HG03108 (cell line): ENCODE measurements around the gene MBD2.

Experiments
- ATAC-seq: cut with Tn5 transposase; IDR thresholded peaks from one replicate; pipeline ENCODE4 v1.9.1; 2021; ENCODE audit warnings: moderate library complexity; ENCODE audit not compliant: unreplicated experiment

Gene MBD2

DNA sequence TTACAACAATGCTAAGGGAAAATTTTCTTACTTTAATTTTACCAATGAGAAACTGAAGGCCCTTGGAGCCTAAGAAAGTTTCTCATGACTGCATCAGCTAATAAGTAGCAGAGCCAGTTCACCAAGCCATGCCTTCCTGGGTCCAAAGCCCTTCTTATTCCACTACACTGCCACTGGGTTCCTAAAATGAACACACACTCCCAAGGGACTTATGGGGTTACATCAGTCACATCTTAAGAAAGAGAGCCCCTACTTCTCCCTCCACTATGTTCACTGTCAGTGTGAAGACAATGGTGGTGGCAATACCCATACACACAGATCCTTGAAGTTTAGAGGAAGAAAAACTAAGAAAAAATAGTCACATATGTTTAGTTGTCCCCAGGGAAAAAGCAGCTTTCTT is 20.6 kb downstream of the MBD2 start:
- no peak for ATAC-seq

DNA sequence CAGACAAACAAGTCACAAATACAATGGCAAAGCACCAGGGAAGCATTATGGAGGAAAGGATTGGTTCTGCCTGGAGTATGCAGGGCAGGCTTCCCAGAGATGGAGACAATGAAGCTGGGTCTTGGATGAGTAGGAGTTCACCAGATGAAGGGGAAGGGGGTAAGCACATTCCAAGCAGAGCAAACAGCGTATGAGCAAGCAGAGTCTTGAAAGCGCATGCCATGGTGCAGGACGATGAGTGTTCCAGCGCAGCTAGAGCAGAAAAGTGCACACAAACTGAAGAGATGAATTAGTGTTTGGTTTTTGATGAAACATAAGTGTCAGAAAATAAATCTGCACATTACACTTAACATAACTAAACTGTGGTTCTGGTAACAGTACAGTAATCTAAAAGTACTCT is 21.6 kb downstream of the MBD2 start:
- no peak for ATAC-seq

DNA sequence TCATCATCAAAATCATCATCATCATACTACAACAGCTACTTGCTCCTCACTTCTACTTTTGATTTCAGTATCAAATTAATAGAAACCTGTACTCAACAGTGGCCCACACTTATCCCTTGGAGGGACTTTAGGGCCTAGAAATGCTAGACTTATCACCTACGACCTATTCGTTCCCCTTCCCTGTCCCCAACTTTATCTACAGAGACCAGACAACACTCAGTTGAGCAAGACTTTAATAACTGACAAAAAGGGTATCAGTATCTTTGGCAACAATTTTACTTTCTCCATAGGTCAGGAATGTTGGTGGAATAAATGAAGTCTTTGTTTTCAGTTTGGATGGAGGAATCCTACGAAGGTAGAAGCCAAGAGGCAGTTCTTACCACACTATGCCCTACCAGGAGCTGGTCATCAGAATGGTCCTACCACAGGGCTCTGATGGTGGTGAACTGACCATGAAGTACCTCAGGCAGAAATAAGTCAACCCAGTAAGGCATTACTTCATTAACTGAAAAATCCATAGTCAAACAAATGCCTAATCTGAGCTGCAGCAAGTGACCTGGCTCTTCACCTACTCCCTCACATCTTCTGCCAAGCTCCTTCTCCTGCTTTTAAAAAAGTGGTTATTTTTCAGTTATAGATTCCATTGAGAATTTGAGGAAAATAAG is 26.6 kb downstream of the MBD2 start:
- no peak for ATAC-seq

DNA sequence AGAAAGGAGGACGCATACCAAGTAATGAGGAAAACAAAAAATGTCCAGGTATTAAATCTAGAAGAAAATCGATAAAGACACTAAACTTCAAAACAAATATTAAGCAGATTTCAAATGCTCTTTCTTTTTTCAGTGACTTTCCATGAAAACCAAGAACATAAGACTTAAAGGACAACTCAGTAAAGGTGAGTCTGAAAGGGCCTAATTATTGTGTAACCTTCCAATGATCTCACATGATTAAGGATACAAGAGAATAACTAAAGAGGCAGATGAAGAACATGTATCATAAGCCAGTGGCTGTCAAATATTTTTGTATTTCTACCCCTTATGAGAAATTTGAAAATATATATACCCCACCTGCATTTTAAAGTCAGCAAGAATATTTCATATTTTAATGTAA is 30.7 kb downstream of the MBD2 start:
- ATAC-seq = no peak

DNA sequence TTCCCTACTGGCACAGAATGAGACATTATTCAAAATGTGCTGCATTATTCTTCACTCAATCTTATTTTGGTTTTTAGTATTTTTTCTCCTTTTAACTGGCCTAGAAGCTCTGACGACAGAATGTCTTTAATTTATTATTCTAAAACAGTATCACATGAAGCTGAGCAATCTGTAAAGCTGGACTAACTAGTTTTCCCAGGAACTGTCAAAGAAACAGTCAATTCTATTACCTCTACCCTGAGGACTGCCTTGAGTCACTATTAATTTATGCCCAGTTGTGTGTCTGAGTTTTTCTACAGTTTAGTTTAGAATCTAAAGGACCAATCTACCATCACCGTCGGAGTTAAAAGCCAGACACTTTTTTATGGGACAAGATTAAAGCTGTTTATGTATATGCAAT is 31.6 kb downstream of the MBD2 start:
- ATAC-seq = no peak

DNA sequence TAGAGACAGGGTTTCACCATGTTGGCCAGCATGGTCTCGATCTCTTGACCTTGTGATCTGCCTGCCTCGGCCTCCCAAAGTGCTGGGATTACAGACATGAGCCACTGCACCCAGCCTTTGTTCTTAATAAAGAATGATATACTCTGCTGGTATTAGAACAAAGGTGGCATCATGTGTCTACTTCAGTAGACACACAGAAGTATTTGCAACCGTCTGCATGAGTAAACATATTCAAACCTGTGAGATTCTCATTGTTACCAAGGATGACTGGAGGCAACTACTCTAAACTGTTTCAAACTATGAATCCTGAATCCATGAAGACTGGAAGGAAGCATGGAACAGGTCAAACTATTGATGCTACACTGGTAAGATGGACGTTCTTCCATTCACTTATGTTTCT is 32.1 kb downstream of the MBD2 start:
- no peak for ATAC-seq

DNA sequence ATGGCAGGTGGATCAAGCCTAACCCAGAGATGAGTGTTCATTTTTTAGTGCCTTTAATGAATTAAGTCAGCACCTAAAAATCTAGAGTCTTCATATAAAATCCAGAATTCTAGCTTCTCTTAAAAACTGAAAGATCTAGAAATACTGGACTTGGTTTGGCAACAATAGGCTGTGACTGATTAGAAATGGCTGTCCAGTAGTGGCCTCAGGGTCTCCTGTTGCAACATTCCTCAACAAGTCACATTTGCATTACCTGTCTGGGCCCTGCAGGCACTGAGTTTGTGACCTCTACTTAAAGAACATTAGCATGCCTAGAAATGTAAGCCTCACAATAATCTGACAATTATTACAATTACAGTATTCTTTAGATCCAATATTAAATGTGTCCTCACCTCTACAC is 33.1 kb downstream of the MBD2 start:
- ATAC-seq = no peak

DNA sequence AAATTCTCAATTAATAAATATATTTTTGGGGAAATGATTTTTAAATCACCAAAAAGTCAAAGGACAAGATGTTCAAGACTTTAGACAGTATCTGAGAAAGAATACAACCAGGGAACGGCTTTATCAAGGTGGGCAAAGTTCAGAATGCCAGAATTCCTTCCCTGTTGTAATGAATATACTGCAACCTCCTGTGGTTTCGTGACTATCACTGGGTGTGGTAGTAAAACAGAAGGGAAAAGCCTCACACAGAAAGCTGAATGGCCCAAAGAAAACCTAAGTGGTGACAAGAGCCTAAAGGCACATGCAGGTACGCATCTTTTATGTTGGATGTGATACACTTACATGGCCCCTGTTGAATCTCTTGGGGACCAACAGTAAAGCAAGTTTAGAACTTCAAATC is 37.1 kb downstream of the MBD2 start:
- ATAC-seq = no peak

DNA sequence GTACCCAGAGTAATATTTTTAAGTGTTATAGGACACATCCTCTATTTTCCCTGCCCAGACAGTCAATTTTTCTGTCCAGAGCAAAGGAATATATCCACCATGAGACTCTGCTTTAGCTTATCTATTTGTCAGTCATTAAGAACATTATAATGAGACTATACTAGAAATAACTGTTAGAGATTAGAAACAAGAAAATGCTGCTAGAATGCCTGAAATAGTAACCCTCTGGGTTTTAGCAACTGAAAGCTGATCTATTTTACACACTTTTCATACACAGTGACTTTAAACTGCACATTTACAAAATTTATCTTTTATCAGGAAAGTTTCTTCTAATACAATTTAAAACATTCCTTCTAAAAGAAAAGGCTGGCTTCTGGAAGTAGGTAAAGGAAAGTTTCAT is 39.6 kb downstream of the MBD2 start:
- no peak for ATAC-seq

DNA sequence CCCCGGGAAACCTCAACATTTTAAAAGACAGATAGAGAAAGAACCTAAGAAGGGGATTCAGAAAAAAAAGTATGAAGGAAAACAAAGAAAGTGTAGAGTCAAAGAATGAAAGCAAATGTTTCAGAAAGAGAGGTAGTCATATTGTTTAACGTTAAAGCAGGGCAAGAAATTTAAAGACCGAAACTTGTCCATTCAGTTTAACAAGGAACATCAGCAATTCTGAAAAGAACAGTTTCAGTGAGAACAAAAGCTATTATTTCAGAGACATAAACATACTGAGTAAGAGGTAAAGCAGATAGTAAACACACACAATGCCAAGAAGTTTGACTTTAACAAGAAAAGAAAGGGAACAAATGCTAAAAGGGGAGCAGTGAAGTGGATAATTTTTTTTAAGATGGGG is 41.1 kb downstream of the MBD2 start:
- no peak for ATAC-seq

DNA sequence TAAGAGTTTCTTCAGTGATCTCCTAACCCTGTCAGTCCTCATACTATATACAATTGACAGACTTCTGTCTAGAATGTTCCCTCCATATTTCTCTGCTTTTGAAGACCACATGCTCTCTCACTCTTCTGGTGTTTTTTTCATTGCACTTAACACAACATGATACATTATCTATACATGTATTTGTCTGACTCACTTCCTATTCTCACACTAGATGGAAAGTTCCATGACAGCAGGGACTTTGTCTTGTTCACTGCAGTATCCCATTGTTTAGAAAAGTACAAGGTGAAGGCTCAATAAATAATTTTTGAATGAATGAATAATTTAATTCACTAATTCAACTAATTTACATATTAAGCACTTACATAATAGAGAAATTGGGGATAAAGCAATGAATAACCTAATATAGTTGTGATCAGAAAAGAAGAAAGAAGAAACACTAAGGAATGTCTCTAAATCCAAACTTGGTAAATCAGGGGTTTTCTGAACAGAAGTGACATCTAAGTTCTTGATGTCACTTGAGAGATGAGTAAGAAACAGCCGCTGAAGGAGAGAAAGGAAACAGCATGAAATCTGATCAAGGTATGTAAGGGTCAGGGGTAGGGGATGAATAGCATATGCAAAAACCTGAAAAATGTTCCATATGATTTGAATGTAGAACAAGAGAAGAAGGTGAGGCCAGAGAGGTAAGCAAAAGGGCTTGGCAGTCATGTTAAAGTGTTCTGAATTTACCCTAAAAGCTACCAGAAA is 42.4 kb downstream of the MBD2 start:
- ATAC-seq = no peak

DNA sequence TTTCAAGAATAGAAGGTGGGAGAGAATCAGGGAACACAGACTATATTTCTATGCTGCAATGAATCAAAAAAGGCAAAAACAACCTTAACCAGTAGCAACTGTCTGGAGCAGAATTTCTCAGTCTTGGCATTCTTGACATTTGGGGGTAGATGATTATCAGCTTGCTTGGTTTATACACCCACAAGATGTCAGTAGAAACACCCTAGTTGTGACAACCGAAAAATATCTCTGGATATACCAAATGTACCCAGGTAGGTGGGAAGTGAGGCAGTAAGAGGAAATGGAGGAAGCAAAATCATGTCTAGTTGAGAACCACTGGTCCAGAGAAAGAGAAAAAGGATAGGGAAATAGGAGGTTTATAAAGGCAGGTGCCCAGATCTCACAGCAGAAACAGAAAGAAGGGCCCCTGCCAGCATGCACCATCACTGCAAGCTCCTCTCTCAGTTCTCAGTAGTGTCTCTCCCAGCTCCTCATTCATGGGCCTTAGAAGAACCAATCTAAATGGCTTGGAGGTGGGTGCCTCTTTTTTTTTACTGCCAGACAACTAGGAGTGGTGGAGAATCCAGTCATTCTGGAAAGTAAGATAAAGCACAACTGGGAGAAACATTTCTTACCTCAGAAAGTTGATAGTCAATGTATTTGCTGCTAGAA is 50.4 kb downstream of the MBD2 start:
- ATAC-seq = no peak

DNA sequence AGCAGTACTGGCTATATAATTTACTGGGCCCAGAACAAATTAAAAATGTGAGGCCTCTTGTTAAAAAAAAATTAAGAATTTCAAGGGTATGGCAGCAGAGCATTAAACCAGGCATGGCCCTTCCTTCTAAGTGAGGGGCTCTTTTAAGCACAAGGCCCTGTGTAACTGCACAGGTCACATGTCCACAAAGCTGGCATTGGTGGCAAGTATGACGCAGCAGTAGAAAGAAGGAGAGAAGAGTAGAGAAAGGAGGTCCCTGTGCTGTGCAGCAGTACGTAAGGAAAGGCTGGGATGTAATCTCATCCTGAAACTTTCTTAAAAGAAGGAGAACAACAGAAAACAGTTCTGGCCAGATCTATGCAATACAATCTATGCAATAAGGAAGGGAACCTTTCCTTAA is 51.2 kb downstream of the MBD2 start:
- no peak for ATAC-seq

DNA sequence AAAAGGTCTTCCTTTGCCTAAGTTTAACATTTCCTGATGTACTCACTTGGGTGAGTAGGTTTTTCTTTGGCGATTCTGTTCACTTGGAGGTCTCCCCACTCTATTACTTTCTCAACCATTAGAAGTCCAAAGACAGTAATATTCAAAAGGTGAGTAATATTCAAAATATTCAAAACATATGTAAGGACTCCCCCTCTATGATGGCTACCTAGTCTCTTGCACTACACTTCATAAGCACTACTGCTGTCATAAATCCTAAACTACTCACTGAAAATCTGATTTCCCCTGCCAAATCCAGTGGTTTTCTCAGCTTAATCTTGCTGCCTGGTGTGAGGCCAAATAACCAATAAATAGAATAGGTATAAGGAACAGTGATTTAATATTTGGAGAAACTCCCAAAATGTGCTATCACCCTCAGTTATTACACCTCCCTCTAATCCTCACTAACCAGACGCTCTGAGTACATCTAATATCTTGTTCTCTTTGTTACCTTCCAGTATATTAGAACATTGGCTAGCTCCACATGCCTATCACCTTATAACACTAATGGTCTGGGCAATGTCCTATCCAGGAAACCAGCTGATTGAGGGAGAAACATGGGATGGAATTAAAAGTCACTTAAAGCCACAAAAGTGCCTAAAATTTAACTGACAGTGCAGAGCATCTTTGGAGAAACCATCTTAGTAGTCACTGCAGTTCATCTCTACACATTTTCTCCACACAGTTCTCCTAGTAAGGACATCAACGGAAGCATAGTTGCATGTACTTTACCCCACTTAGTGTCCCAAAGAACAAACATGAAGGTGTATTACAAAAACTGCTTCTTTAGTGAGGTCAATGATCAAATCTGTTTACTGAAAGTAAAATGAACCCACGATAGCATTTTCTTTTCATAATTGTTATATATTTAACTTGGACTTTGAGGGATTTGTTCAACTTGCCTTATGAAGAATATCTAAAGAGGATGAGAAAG is 54.8 kb downstream of the MBD2 start:
- ATAC-seq = no peak

DNA sequence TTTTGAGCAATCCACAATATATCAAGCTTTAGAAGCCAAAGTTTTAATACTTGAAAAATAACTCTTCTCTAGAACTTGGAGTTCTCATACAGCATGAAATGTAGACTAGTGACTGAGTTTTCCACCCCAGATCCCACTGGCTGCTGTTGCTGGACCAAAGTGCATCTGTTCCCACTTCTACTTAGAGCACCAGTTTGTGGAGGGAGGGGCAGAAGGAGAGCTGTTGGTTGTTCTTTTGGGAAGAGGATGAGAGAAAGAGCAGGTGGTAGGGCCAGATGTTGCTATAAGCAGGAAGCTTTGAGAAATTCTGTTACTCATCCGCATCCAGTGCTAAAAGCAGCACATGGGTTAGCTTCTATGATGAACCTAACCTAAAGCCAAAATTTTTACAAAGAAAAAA is 59.0 kb downstream of the MBD2 start:
- ATAC-seq = no peak

DNA sequence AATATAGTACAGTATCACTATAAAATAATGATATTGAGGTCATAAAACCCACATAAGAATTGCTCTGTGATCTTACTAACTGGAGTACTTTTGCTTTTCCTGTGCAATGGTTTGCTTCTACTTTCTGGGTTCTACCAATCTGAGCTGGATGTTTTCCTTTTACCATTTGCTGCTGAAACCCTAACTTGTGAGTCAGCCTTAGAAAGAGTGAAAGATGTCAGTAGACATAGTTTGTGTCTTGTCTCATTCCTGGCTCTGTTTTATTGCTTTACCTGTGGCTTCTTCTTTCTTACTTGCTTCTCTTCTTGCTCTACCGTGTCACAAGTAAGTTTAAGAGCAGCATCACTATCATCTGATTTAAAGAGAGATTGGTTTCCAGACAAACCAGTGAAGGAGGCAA is 61.0 kb downstream of the MBD2 start:
- ATAC-seq = no peak

DNA sequence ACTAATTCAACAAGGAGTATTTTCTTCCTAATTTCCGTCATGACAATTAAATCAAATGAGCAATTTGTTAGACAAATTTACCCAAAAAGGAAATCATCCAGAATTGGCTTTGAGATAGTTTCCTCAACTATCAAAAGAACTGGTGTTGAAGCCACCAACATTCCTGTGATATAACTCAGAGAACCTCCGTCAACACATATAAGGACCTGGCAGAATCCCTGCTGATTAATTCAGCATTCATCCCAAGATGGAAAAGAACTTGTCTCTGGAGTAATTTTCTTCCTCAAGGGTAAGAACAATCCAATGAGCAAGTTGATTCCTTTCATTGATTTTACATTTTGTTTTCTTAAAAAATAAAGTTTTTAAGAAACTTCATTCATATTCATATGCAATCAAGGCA is 62.0 kb downstream of the MBD2 start:
- ATAC-seq = no peak

DNA sequence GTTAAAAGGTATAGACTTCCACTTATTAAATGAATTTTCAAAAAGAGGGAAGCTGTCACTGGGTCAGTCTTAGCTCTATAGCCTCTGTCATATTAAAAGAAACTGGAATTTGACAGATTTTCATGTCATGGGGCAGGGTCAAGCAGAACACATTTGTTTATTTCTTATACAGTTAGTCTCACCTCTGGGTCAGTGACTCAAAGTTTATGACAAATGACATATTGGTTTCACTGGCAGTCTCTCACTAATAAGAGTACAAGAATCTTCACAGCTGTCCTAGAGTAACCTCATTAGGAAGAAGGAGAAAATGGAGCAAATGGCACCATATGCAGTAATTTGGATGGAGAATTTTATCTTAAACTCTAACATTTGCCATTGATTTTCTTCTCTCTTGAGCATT is 63.2 kb downstream of the MBD2 start:
- no peak for ATAC-seq

DNA sequence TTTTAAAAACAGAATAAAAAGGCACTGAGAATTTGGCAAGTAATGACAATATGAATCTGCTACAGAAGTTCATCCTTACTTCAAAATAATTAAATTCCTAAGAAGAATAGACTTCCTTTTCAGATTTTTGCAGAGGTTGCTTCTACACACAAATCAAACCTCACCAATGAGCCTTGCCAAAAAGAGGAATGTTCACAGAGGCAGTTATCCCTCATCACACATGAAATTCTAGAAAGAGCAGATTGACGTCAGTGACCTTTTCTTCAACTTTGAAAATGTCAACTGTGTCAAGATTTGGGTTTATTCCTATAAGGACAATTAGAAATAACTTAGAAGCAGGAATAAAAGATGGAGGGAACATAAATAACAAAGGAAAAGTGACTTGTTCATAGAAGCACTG is 64.6 kb downstream of the MBD2 start:
- ATAC-seq = no peak

DNA sequence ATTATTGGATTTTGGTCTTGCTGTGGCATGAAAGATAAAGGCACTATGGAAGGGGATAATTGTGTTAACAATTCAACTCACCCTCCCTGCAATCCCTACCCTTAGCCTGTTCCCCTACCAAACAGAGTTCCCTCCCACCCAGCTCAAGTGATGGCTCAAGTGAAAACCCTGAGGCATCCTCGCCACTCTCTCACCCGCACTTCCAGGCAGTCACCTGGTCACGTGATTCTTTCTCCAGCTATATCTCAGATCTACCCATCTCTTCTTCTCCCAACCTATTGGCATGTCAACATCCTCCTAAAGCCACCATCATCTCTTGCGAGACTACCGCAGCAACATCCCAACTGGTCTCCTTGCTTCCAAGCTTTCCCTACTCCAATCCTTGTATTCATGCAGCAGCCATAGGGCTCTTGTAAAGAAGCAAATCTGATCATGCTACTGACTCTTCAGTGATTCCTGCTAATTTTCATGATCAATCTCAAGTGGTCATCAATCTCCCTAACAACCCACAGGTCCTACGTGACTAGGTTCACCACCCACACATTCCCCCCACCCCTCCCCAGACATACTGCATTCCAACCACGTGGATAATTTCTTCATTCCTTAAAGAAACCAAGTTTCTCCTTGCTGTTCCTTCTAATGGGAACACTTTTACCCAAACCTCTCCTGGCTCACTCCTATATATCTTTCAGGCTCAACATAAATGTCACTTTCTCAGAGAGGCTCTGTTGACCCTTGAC is 66.7 kb downstream of the MBD2 start:
- no peak for ATAC-seq

DNA sequence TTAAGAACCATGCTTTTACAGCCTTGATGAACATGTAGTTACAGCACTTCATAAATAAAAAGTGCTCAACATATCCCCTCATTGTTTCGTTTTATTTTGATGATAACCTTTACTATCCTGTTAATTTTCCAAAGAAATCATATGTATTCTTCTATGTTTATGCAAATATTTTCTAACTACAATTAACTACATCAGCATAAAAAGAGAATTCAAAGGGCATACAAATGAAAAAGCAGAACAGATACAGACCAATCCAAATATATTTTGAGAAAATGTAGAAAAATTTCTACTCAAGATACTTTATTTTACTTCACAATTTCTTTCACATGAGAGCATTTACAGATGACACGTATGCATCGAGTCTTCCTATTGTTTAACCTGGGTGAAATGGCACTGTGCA is 69.1 kb downstream of the MBD2 start:
- no peak for ATAC-seq
